Measurements from ENCODE around the gene KNDC1. TPM values are rescaled to one million over a fixed set of nuclear protein-coding genes. Genes with fewer than 3 reads are reported as not detected.

KNDC1 gene
- total and polyA plus RNA-seq, 2 of the 4 experiments (the other 2 are of a cell fraction): 0.18 to 1.1 TPM

DNA sequence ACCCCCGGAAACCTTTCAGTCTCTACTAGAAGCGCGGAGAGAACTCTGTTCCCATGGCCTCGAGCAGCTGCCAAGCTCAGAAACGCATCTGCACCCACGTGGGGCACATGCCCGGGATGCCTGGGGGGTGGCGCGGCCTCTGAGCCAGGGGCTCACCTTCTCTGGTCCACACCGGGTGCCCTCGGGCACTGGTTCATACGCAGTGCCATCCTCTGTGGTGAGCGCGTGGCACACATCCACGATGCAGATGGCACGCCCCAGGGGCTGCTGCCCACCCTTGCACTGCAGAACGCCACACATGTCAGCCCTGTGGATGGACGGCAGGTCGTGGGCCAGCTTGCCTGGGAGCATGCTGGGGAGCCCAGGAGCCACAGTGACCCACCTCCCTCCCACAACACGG is 110.2 kb downstream of the KNDC1 start:
- intact Hi-C loops (cut with micrococcal nuclease) (no loop called here), in situ Hi-C loops (cut with MboI; ENCODE audit: low sequenced_read_pairs) (loop anchor here (25.0 kb wide), 1 partner anchor 608 kb away; no protein-coding TSS in a partner anchor), dilution Hi-C loops (cut with HindIII; ENCODE audit: low sequenced_read_pairs, unreplicated experiment) (no loop called here)
- no peak overlapping the region for H2AFZ ChIP-seq (replicated peaks; ENCODE audit: low read length, poor library complexity)
- no peak overlapping the region for H3K56ac ChIP-seq (ENCODE audit: extremely low read depth, insufficient read depth, low read length)
- H3K4me2 ChIP-seq (ENCODE audit: low read depth, low read length): no peak overlapping the region
- H3K79me1 ChIP-seq (ENCODE audit: low read depth in 1 of 2, low read length in 2 of 2): no peaks in the 10 kb centered on the region
- H3K9me1 ChIP-seq (ENCODE audit: insufficient read depth, low read length): no peaks in the 10 kb centered on the region
- no peak overlapping the region for H4K5ac ChIP-seq (ENCODE audit: low read depth, low read length)
- no peaks in the 10 kb centered on the region for H3K4me1 ChIP-seq (ENCODE audit: control insufficient read depth, insufficient read depth, low read length)
- no peaks in the 10 kb centered on the region for H3K9me3 ChIP-seq (ENCODE audit: control insufficient read depth, insufficient read depth, low read length)
- no peaks in the 10 kb centered on the region for H4K20me1 ChIP-seq (ENCODE audit: insufficient read depth, low read length)
- DNase-seq (no peak), ATAC-seq (ENCODE audit: low read depth) (no peak)
- H3K9ac ChIP-seq (ENCODE audit: low read depth, low read length): no peak overlapping the region
- H3K36me3 ChIP-seq (ENCODE audit: control insufficient read depth, insufficient read depth, low read length): peaks cover 4% of the 10 kb centered on the region; the same call in 1 of the 2 replicates
- no peak overlapping the region for H2BK20ac ChIP-seq (ENCODE audit: low read depth, low read length)
- H3K18ac ChIP-seq (ENCODE audit: low read depth, low read length): no peak overlapping the region
- no TSS peak for BruUV-seq (replicated peaks)
- POLR2A ChIA-PET (ENCODE audit: unreplicated experiment): no interaction called here
- no peak overlapping the region for H2BK15ac ChIP-seq (ENCODE audit: low read depth, low read length)
- H4K8ac ChIP-seq (ENCODE audit: low read depth in 2 of 2, low read length in 2 of 2): no peak overlapping the region
- H3K4me3 ChIP-seq (ENCODE audit: insufficient read depth, low read depth, low read length): no peak overlapping the region
- 92% methylated on average over 15 of the region's 20 CpGs; no CpG with 5 or more reads in 1 of the 2 experiments for whole genome bisulfite sequencing, 2 experiments (ENCODE audit: extremely low coverage in 2 of 2, insufficient read length in 1 of 2)
- no peak overlapping the region for H2AK5ac ChIP-seq (ENCODE audit: low read depth, low read length)
- no peak overlapping the region for H3K23ac ChIP-seq (ENCODE audit: low read depth, low read length)
- CTCF ChIA-PET: no interaction called here
- TF ChIP-seq RAD21 (IDR thresholded peaks at IDR 0.05; ENCODE audit: low read length) (no peak), NFE2L2 (IDR thresholded peaks at IDR 0.05; ENCODE audit: low read depth, low read length) (no peak), MAZ (IDR thresholded peaks at IDR 0.05; ENCODE audit: borderline replicate concordance, low read depth, low read length) (no peak), RCOR1 (IDR thresholded peaks at IDR 0.05; ENCODE audit: insufficient replicate concordance, low read length) (no peak), RFX5 (IDR thresholded peaks at IDR 0.05; ENCODE audit: low read depth, low read length) (no peak), CHD1 (IDR thresholded peaks at IDR 0.05; ENCODE audit: low read depth, low read length) (no peak), CEBPB (IDR thresholded peaks at IDR 0.05; ENCODE audit: low read depth, low read length) (no peak), POLR2A (IDR thresholded peaks at IDR 0.05; ENCODE audit: low read depth, low read length) (no peak)
- TF ChIP-seq, protein P1, sequence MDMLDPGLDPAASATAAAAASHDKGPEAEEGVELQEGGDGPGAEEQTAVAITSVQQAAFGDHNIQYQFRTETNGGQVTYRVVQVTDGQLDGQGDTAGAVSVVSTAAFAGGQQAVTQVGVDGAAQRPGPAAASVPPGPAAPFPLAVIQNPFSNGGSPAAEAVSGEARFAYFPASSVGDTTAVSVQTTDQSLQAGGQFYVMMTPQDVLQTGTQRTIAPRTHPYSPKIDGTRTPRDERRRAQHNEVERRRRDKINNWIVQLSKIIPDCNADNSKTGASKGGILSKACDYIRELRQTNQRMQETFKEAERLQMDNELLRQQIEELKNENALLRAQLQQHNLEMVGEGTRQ (IDR thresholded peaks at IDR 0.05; ENCODE audit: low read depth, low read length): no peak
- H3K27me3 ChIP-seq (ENCODE audit: control insufficient read depth, insufficient read depth, low read length): no peaks in the 10 kb centered on the region; the same call in 1 of the 2 replicates
- H4K91ac ChIP-seq (ENCODE audit: insufficient read depth, low read depth, low read length): no peak overlapping the region
- no peak overlapping the region for H2AK9ac ChIP-seq (replicated peaks; ENCODE audit: low read depth, low read length, poor library complexity)
- no peak overlapping the region for H3K14ac ChIP-seq (replicated peaks; ENCODE audit: low read depth, low read length)
- H2BK120ac ChIP-seq (ENCODE audit: low read depth, low read length): no peak overlapping the region
- H3K4ac ChIP-seq (ENCODE audit: low read depth, low read length): no peak overlapping the region
- no peak overlapping the region for H2BK5ac ChIP-seq (ENCODE audit: low read depth, low read length, poor library complexity, severe bottlenecking)
- no peak overlapping the region for H3K27ac ChIP-seq (ENCODE audit: insufficient read depth, low read length)
